ENCODE measurements around the gene POLR3F. TPM values are rescaled to one million over a fixed set of nuclear protein-coding genes. Genes with fewer than 3 reads are reported as not detected.
"Not testable (repeated sequence)": the region's sequence is repeated elsewhere in the genome, so short reads cannot be mapped to it uniquely, and the experiment has no call there.

POLR3F gene, protein sequence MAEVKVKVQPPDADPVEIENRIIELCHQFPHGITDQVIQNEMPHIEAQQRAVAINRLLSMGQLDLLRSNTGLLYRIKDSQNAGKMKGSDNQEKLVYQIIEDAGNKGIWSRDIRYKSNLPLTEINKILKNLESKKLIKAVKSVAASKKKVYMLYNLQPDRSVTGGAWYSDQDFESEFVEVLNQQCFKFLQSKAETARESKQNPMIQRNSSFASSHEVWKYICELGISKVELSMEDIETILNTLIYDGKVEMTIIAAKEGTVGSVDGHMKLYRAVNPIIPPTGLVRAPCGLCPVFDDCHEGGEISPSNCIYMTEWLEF
- total RNA-seq (ENCODE audit: insufficient read depth, low replicate concordance) = 16.9 TPM

- peak; percentile 98 for DNase-seq (ENCODE audit: low spot score)
These were observed at the start of gene POLR3F, which contains the start of gene DZANK1 for GRCh38 chr20:18466894-18467730. Gene POLR3F, plus strand, starts transcription at chr20:18467390. Its CDS starts 117 bp downstream, at chr20:18467507. Gene DZANK1, minus strand, starts transcription at chr20:18467030. Its CDS starts 1,672 bp downstream, at chr20:18465358.

GRCh38 chr20:18421608-18422007 lies 45.6 kb upstream of the POLR3F start:
- no peak for DNase-seq (ENCODE audit: low spot score)

DNA sequence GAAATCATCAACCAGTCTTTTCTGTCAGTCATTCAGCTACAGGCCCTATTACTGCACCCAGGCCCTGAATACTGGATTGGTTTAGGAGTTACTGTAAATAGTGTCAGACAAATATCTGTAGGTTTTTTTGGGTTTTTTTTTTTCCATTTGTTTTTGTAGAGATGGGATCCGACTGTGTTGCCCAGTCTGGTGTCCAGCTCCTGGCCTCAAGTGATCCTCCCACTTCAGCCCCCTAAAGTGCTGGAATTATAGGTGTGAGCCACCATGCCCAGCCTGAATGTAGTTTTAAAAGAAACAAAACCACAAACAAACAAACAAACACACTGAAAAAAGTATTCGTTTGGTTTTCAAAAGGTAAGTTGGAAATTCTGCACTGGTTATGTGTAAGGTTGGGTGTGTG lies 40.0 kb upstream of the POLR3F start:
- DNase-seq (ENCODE audit: low spot score) = no peak

DNA sequence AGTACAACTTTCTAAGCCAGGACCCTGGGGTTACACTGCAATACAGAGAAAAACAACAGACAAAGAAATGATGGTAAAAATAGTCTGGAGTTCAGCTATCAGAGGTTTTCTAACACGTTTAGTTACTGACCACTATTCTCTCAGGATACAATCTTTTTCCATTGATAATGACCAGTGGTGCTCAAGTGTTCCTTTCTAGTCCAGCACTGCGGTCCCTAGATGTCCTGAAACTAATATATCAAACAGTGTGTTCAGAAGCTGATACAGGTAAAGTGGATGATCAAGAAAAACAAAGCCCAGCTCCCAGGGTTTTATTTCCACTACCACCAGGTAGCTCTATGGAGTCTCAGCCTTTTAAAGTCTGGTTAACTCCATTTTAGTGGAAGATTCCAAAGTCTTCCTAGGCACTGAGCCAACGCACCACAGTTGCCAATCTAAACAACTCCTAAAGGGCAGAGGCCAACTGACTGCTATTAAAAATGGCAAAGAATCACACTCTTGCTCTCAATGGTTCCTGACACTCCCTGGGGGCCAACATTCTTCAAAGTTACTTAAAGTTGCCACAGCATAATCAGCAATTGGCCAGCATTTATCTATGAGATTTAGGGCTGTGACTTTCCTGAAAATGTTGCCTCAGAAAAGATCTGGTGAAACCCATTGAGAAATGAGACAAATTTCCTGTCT lies 38.6 kb upstream of the POLR3F start:
- no peak for DNase-seq (ENCODE audit: low spot score)

DNA sequence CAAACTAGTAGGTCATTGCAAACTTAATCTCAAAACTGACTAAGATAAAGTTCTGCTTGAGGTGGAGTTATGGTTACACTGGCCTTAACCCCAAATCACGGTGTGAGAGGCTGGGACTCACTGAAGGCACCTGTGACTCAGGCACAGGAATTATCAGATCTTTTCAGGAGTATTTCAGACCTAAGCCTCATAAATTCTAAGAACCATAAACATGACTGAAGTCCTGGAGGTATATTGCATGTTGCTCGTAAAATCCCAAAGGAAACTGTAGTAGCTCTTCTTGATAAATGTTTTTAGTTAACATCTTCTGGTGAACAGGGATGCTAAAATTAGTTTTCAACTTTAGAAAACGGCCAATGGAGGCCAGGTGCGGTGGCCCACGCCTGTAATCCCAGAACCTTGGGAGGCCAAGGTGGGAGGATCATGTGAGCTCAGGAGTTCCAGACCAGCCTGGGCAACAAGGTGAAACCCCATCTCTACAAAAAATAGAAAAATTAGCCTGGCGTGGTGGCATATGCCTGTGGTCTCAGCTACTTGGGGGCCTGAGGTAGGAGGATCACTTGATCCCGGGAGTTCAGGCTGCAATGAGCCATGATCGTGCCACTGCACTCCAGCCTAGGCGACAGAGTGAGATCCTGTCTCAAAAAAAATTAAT lies 36.9 kb upstream of the POLR3F start:
- no peak for DNase-seq (ENCODE audit: low spot score)

- peak; percentile 43 for DNase-seq (ENCODE audit: low spot score)
These were observed 36.0 kb upstream of the POLR3F start for GRCh38 chr20:18431206-18431605.

DNA sequence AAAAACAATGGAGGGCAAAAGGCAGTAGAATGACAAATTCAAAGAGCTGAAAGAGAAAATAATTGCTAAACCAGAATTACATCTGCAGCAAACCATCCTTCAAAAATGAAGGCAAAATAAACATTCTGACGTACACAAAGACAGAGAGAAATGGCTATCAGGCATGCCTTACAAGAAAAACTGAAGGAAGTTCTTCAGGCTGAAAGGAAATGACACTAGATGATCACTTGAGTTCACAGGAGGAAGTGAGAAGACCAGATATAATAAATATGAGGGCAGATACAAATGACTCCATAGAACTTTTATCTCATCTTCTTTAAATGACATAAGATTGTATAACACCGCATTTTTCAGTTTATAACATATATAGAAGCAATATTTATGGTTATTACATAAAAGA lies 30.3 kb upstream of the POLR3F start:
- no peak for DNase-seq (ENCODE audit: low spot score)

DNA sequence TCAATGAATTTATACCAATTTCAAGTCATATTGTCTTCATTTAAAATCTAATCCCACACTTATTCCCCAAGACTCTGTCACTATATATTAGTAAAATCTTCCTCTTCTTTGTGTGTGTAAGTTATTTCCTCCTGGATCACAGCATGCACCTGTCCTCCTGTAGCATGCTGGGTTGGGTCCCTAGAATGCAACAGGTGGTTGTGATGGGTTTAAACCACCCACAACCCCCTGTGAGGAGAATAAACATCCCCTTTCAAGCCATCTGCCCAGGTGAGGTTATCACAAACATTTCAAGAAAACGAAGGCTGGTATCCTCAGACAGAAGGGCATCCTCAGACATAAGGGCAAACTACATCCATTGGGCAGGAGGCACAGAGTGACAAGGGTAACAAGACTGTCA lies 26.8 kb upstream of the POLR3F start:
- no peak for DNase-seq (ENCODE audit: low spot score)

- DNase-seq (ENCODE audit: low spot score) = no peak
These were observed 23.3 kb upstream of the POLR3F start for GRCh38 chr20:18443886-18444285.

DNA sequence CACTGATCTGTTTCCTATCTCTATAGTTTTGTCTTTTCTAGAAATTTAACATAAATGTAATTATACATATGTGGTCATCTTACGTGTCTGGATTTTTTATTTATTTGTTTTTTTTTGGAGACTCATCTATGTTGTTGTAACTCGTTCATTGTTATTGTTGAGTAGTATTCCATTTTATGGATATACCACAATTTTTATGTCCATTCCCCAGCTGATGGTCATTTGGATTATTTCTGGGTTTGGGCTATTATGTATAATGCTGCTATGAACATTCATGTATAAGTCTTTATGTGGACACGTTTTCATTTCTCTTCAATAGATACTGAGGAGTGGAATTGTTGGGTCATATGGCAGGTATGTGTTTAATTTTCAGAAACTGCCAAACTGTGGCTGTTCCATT lies 10.6 kb upstream of the POLR3F start:
- DNase-seq (ENCODE audit: low spot score) = no peak

DNA sequence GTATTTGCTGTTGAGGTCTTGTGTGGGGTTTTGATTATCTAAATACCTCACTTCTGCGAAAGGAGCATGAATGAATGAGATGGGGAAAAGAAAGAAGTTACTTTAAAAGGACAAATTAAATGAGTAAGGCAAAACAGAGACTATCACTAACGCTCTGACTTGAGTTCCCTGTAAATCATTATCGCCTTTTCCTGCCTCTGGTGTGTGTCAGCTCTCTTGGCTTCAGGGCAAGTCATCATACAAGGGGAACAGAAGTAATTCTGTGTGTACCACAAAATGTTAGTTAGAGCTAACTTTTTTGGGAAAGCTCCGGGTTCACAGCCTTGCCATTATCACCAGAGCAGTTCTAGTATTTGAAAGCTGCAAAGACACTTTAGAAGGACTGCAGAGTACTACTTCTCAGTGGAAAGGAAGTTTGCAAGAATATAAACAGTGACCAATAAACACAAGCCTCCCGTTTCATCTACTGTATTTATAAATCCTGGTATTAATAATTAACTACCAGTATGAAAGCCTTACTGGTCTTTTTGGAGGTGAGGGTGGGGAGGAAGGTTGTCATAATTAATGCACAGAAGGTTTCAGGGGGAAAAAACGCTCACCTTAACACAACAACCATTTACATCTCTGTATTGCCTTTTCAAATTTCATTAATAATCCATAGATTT lies 1.5 kb upstream of the POLR3F start:
- DNase-seq (ENCODE audit: low spot score) = no peak

DNA sequence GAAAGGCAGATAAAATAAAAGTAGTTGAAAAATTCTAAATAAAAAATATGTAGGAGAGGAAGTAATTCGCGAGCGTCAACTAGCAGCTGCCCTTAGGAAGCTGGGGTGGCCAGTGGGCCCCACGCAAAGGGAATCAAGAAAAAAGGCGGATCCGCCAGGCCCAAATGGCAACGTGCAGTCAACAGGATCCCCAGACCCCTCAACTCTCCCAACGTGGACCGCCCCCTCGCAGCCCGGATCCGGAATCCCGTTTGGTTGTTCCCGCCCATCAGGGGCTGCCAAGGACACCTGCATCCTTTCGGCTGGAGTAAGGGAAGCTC lies 656 bp upstream of the POLR3F start:
- no peak for DNase-seq (ENCODE audit: low spot score)

GRCh38 chr20:18477218-18477617 lies 10.0 kb downstream of the POLR3F start:
- DNase-seq (ENCODE audit: low spot score) = no peak

DNA sequence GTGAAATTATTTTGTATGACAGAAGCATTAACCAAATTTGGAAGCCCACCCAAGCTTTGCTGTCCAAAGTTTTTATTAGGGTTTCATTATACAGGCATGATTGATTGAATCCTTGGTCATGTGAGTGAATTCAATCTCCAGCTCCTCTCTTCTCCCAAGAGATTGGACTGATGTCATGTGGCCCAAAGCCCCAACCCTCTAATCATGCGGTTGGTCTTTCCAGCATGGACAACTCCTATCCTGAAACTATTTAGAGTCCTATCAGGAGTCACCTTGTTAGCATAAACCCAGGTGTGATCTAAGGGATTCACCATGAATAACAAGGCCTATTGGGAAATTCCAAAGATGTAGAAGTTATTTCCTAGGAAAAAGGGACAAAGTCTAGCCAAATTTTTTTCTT lies 10.6 kb downstream of the POLR3F start:
- DNase-seq (ENCODE audit: low spot score) = no peak

GRCh38 chr20:18481596-18481995 lies 14.4 kb downstream of the POLR3F start:
- no peak for DNase-seq (ENCODE audit: low spot score)

DNA sequence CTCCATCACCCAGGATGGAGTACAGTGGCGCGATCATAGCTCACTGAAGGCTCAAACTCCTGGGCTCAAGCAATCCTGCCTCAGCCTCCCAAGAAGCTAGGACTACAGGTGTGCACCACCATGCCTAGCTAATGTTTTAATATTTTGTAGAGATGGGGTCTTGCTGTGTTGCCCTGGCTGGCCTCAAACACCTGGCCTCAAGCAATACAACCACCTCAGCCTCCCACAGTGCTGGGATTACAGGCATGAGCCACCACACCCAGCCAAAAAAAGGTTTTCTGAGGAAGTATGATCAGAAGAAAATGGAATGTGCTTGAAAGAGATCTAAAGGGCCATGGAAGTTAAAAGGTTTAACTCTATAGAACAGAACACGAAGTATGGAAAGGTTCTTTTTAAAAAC lies 21.1 kb downstream of the POLR3F start:
- no peak for DNase-seq (ENCODE audit: low spot score)

GRCh38 chr20:18496042-18496441 lies 28.9 kb downstream of the POLR3F start:
- DNase-seq (ENCODE audit: low spot score) = peak; percentile 1

GRCh38 chr20:18496740-18497592 lies 29.8 kb downstream of the POLR3F start, which contains the start of gene RBBP9:
Gene RBBP9, minus strand, starts transcription at chr20:18497225. Its CDS starts 58 bp downstream, at chr20:18497167.
- DNase-seq (ENCODE audit: low spot score) = peak; percentile 93

DNA sequence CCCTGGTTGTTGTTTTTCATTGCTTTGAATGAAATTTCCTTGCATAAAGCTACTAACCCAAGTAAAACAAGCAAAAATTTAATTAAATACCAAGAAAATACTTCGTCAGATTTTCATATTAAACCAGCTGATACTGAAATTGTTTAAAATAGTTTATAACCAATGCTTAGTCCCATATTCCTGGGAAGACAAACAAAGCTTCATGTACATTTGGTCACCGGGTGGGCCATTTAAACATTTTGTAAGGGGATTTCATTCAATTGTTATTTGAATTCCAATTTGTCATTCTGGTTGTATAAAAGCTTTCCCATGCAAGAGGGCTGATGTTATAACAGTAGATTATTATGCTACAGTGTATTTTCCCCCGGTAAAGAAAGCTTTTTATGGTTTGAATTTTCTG lies 30.4 kb downstream of the POLR3F start:
- DNase-seq (ENCODE audit: low spot score) = no peak

DNA sequence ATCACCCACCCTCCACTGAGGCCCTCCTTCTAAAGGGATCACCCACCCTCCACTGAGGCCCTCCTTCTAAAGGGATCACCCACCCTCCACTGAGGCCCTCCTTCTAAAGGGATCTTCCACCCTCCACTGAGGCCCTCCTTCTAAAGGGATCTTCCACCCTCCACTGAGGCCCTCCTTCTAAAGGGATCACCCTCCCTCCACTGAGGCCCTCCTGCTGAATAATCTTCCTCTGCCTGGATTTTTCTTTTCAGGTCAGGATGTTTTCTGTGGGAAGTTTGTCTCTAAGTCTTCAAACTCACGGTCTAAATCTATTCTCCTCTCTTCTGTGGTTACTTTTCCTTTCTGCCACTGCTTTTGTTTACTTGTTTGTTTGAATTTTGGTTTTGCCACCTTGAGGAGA lies 34.5 kb downstream of the POLR3F start:
- not testable (repeated sequence) for DNase-seq (ENCODE audit: low spot score)

All from umbilical cord (tissue), 2 donors.